HL-60/S4 (cell line): ENCODE results near the gene PDZD4.

ENCODE experiments used
- in situ Hi-C: fragments of 300-500 bp; cut with MboI; formaldehyde crosslinking; loops from 2 replicates; pipeline ENCODE4 v1.14.3; 2022; ENCODE audit warnings: low sequenced_read_pairs

Gene PDZD4

GRCh38 chrX:153813161-153813560 lies 17.2 kb downstream of the PDZD4 start:
- in situ Hi-C loops, result no loop called here

- in situ Hi-C loops, result no loop called here
These were observed 18.1 kb downstream of the PDZD4 start for GRCh38 chrX:153812220-153812619.

GRCh38 chrX:153807976-153808375 lies 22.4 kb downstream of the PDZD4 start:
- in situ Hi-C loops, result no loop called here

- in situ Hi-C loops, result no loop called here
These were observed 23.3 kb downstream of the PDZD4 start for GRCh38 chrX:153806999-153807575.

GRCh38 chrX:153805436-153805835 lies 24.9 kb downstream of the PDZD4 start:
- in situ Hi-C loops, result no loop called here

- in situ Hi-C loops, result no loop called here
These were observed 25.7 kb downstream of the PDZD4 start for GRCh38 chrX:153804621-153805020.

- in situ Hi-C loops, result no loop called here
These were observed 26.2 kb downstream of the PDZD4 start for GRCh38 chrX:153804100-153804595.

- in situ Hi-C loops, result no loop called here
These were observed 26.9 kb downstream of the PDZD4 start for GRCh38 chrX:153803211-153804099.

- in situ Hi-C loops, result no loop called here
These were observed 27.8 kb downstream of the PDZD4 start for GRCh38 chrX:153802513-153803045.

GRCh38 chrX:153801669-153802068 lies 28.7 kb downstream of the PDZD4 start:
- in situ Hi-C loops, result no loop called here

GRCh38 chrX:153800746-153801145 lies 29.6 kb downstream of the PDZD4 start:
- in situ Hi-C loops, result no loop called here

GRCh38 chrX:153800177-153800722 lies 30.1 kb downstream of the PDZD4 start:
- in situ Hi-C loops, result no loop called here

GRCh38 chrX:153799326-153799725 lies 31.0 kb downstream of the PDZD4 start:
- in situ Hi-C loops, result no loop called here

- in situ Hi-C loops, result no loop called here
These were observed 32.8 kb downstream of the PDZD4 start for GRCh38 chrX:153797415-153798015.

- in situ Hi-C loops, result no loop called here
These were observed 35.2 kb downstream of the PDZD4 start for GRCh38 chrX:153794897-153795816.

GRCh38 chrX:153794018-153794896 lies 36.1 kb downstream of the PDZD4 start, which contains the start of the genes IDH3G and SSR4:
Gene IDH3G, minus strand, starts transcription at chrX:153794375. Its CDS starts 49 bp downstream, at chrX:153794326.
Gene SSR4, plus strand, starts transcription at chrX:153794668. Its CDS starts 20 bp downstream, at chrX:153794688.
- in situ Hi-C loops, result no loop called here

GRCh38 chrX:153793291-153793690 lies 37.1 kb downstream of the PDZD4 start:
- in situ Hi-C loops, result no loop called here

- in situ Hi-C loops, result no loop called here
These were observed 38.0 kb downstream of the PDZD4 start for GRCh38 chrX:153792368-153792767.
